ENCODE results near the gene H6PD.

Gene H6PD

DNA sequence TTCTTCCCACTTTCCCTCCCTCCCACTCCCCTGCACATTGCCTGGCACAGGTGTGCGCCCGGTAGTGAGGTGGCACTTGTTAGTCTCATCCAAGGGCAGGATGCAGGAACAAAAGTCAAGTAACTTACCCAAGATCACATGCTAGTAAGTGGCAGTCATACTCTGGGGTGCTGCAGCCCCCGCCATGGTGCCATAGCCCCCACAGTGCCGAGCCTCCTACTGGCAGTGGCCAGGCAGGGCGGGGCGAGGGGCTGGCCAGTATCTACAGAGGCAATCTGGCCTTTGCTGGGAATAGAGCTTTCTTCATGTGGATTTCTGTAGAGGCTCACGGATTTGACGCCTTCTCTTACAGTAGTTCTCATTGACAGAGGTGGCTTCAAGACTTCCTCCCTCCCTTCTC, 26.9 kb downstream of the H6PD start:
- DNase-seq, result no peak

- no peak for DNase-seq
Observed at GRCh38 chr1:9262096-9262986, 27.8 kb downstream of the H6PD start.

DNA sequence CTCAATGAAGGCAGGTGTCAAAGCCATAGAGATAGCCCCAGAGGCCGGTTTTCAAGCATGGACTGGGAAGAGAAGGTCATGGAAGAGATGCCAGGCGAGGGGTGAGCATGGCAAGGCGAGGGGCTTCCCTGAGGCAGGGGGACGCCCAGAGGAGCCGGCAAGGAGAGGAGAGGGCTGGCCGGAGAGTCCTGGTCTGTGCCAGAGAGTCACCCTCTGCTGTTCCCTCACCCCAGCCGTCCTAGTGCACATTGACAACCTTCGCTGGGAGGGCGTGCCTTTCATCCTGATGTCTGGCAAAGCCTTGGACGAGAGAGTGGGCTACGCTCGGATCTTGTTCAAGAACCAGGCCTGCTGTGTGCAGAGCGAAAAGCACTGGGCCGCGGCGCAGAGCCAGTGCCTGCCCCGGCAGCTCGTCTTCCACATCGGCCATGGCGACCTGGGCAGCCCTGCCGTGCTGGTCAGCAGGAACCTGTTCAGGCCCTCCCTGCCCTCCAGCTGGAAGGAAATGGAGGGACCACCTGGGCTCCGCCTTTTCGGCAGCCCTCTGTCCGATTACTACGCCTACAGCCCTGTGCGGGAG, 28.8 kb downstream of the H6PD start:
- no peak for DNase-seq

DNA sequence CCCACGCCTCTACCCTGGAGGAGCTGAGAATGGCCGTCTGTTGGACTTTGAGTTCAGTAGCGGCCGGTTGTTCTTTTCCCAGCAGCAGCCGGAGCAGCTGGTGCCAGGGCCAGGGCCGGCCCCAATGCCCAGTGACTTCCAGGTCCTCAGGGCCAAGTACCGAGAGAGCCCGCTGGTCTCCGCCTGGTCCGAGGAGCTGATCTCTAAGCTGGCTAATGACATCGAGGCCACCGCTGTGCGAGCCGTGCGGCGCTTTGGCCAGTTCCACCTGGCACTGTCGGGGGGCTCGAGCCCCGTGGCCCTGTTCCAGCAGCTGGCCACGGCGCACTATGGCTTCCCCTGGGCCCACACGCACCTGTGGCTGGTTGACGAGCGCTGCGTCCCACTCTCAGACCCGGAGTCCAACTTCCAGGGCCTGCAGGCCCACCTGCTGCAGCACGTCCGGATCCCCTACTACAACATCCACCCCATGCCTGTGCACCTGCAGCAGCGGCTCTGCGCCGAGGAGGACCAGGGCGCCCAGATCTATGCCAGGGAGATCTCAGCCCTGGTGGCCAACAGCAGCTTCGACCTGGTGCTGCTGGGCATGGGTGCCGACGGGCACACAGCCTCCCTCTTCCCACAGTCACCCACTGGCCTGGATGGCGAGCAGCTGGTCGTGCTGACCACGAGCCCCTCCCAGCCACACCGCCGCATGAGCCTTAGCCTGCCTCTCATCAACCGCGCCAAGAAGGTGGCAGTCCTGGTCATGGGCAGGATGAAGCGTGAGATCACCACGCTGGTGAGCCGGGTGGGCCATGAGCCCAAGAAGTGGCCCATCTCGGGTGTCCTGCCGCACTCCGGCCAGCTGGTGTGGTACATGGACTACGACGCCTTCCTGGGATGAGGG, 29.7 kb downstream of the H6PD start:
- DNase-seq, result no peak

DNA sequence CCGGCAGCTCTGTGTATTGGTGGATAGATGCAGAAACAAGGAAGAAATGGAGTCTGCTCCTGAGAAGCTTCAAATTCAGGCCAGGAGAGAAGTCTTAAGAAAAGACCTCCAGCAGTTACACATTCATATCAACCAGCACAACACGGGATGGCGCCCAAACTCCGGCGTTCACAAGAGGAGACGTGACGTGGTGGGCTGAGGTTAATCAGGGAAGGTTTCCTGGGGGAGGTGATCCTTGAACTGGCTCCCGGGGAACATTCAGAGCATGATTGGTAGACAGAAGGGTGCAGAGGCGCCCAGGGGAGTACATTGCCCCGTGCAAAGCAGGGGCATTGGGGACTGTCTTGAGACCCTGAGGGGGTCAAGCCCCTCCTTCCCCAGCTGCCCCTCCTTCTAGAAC, 30.5 kb downstream of the H6PD start:
- DNase-seq, result no peak

- no peak for DNase-seq
Observed at GRCh38 chr1:9265968-9266367, 31.4 kb downstream of the H6PD start.

DNA sequence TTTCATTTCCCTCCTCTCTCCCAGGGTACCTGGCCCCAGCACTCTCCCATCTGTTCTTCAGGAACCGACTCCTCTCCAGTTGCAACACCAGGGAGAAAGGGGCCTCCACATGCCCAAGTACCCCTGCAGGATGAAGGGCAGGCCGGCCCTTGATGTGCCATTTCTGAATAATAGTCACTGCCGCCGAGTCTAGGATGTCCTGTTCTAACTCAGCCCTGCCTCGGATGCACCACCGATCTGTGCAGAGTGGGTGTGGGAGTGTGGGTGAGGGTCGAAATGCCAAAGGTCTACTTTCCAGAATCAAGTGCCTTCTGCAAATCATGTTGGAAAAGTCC, 32.7 kb downstream of the H6PD start:
- no peak for DNase-seq

DNA sequence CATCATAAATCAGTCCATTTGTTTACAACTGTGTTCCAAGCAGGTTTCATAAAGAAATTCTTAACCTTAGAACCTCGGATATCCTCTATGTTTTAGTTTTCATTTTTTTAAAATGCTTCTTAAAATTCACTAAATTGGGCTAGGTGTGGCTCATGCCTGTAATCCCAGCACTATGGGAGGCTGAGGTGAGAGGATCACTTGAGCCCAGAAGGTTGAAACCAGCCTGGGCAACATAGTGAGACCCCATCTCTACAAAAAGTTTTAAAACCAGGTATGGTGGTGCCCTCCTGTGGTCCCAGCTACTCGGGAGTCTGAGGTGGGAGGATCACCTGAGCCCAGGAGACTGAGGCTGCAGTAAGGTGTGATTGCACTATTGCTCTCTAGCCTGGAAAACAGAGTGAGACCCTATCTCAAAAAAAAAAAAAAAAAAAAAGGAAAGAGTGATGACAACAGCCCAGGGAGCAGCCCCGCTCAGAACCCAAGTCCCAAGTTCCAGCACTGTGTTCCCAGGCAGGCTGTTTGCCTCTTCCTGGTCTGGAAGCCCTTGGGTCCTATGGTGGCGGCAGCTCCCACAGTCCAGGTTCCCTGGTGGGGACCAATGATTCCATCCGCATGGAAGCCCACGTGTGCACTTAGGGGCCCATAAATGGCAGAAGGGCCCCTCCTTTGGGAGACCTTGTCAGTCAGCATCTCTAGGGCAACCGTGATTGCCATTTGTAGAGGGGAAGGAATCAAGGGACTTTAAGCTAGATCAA, 33.4 kb downstream of the H6PD start:
- no peak for DNase-seq

GRCh38 chr1:9269078-9269501, 34.5 kb downstream of the H6PD start:
- DNase-seq, result no peak

- DNase-seq, result no peak
Observed at GRCh38 chr1:9269721-9270120, 35.1 kb downstream of the H6PD start.

DNA sequence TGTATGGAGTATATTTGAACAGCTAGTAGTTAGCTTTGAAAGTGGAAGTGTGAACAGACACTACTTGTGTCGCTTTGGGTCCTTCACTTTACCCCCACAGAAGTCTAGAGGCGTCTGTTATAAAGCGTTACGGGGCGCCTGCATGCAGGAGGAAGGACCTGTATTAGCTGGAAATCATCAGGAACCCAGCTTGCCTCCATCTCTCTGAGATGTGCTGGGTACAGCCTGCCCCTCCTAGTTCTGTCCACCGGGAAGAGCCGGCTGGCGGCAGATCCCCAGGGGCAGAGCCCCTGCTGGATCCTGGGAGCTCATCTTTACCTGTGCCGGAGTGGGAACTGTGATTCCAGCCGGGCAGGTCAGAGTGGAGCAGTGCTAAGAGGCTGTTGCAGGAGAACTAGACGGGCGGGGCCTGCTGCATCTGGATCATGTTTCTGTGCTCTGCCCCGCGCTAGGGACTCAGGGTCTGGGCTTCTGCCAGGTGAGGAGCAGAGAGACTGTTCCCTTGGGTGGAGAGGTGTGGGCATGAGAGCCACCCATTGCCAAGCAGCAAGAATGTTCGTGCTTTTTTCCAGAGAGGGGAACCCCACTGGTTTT, 35.8 kb downstream of the H6PD start:
- DNase-seq, result no peak

DNA sequence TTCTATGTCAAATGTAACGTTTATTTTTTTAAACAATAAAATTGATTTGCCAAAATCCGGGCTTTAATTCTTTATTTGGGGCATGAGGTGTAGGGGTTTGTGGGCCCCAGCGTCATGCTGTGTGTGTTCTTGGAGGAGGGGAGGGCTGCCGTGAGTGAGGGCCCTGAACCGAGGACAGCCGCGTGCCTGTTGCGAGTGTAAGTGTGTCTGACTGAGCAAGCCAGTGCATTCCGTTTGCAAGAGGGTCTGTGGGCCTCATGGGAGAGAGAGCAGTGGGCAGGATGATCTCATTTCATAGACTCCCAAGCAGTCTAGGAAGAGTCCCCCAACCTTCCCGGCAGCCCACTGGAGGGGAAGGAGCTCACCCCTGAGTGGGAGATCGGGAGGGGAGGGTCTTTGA, 36.7 kb downstream of the H6PD start:
- peak; percentile 57 for DNase-seq

DNA sequence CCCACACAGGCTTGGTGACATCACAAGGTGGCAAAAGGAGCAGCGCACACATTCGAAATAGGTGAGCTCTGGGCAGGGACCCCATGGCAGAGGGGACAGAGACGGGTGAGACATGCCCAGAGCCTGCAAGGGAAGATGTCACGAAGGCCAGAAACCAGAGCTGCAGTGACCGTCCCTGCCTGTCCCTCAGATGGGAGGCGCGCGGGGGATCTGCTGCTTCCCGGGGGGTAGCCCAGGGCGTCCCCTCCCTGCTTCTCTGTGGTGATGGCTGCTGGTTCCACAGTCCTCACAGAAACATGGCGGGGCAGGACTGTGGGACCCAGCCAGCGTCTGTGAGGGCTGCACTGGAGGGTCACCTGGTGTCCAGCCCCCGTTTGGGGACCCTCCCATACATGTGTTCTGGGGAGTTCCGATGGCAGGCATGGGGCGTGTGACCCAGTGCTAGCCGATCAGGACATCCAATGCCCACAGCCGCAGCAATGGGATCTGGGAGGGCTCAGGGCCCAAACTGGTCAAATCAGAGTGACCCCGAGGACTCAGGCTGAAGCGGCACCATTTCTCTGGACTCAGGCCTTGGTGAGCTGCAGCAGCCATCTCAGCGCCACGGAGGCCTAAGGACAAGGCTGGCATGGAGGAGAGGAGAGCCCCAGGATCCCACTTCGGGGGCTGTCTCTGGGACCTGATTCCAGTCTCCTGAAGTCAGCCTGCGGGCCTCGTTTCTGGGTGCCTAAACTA, 37.5 kb downstream of the H6PD start:
- DNase-seq, result no peak

GRCh38 chr1:9273177-9273576, 38.6 kb downstream of the H6PD start:
- no peak for DNase-seq

DNA sequence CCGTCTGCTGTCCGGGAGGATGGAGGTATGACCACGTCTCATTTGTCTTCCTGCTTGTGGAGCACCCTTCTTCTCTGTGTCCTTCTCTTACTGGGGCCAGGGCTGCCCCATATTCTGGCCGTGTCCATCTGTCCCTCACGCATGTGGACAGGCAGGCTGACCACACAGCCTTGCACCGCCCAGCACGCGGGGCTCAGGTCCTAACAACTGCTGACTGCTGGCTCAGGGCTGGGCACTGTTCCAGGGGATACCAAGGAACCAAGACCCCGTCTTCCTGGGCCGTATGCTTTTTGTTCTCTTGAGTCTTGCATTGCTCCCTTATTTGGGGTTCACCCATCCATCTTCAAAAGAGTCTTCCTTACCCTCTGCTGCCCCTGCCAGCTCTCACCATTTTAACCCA, 40.6 kb downstream of the H6PD start:
- no peak for DNase-seq

DNA sequence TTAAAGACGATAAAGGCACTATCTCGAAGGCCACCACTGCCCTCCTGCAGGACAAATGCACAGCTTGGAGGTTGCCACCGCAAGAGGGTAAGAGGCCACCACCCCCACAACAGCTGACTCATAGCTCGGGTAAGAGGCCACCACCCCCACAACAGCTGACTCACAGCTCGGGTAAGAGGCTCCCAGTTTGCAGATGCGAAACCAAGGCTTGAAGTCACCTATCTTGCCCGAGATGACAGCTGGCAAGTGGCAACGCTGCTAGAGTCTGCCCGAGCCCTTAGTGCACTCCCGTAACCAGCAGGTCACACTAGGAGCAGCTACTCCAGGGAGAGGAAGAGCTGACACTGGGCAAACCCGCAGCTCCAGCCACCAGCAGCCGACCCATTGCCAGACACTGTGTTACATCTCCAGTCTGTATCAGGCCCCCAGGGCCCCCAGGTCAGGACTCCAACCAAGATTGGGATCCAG, 41.0 kb downstream of the H6PD start:
- DNase-seq, result peak; percentile 78

- DNase-seq, result no peak
Observed at GRCh38 chr1:9278116-9278515, 43.5 kb downstream of the H6PD start.

DNA sequence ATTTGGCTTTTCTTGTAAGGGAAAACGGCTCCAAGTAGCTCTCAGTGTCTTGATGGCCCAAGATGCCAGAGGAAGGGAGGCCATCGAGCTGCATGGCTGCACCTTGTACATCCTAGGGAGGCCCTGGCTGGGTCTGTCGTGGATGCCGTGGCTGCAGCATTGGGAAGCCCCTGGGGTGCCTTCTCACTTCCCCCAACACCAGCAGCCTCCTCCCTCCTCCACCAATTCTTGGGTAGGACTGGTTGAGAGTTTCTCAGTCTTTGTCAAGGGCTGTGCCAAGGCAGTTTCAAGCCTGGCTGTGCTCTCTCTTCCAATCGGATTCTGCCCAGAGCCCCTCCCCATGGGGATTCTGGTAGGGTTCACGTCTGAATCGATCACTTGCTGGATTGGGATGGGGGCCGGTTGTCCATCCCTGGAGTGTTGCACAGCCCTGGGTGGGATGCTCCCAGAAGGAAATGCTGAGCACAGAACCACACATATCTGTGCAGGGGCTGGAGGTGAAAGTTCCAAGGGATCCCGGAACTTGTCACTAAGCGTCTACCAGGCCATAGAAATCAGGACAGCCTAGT, 44.1 kb downstream of the H6PD start:
- no peak for DNase-seq

- DNase-seq, result no peak
Observed at GRCh38 chr1:9279172-9279840, 44.7 kb downstream of the H6PD start.
